ENCODE results near the gene PSTPIP2.
"Not testable (repeated sequence)": the region's sequence is repeated elsewhere in the genome, so short reads cannot be mapped to it uniquely, and the experiment has no call there.

PSTPIP2 gene

DNA sequence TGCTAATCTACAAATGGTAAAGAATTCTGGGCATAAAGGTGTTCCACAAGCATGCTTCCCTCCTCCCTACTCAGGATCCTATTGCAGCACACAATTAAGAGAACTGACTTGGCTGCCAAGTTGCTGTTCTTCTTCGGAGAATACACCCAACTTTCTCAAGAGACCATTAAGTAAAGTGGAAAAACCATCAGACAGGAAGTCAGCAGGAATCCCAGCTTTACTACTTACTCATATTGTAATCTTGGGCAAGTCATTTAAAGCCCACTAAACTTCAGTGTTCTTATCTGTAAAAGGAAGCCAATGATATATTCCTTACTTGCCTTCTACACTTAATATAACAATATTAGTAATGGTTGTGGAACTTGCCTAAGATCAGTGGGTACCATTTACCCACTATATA, 37.8 kb downstream of the PSTPIP2 start:
- DNase-seq = no peak

DNA sequence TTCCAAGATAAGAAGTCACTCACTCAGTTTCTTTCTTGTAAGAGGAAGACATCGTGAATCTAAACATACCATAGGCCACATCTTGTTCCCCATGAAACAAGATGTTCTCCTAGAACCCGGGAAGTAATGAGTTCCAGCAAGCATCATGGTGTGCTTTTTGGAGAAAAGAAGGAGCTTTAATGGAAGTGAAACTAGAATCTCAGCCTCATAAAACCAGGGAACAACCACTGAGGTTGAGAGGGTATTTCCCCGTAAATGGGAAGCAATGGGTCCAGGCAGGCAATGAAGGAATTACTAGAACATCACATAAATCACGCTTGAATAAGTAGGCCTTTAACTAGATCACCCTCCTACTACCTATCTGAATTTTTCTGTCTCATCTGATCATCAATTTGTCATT, 40.3 kb downstream of the PSTPIP2 start:
- DNase-seq = no peak

DNA sequence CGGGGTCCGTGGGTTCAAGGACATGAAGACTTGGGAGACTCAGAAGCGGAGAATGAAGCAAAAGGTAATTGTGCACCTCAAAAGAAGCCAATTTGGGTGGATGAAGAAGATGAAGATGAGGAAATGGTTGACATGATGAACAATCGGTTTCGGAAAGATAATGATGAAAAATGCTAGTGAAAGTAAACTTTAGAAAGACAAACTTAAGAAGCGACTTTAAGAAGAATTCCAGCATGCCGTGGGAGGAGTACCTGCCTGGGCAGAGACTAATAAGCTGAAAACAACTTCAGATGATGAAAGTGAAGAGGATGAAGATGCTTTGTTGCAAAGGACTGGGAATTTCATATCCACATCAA, 43.5 kb downstream of the PSTPIP2 start:
- no peak for DNase-seq

DNA sequence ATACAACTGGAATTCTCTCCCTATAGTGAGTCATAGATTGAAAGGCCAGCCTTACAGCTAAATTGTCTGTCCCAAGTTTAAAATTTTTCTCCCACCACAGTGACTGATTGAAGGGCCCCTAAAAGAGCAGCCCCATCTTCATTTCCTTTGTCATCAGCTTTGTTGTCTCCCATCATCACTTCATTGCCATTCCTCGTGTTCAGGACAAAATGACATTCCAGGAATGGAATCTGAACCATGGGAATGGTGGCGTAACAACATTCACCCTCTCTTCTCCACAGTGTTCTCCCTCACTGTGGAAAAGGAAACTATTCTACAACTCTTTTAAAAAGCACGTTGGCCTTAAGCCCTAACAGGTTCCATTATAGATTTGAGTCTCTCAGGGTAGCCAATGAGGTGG, 52.1 kb downstream of the PSTPIP2 start:
- no peak for DNase-seq

DNA sequence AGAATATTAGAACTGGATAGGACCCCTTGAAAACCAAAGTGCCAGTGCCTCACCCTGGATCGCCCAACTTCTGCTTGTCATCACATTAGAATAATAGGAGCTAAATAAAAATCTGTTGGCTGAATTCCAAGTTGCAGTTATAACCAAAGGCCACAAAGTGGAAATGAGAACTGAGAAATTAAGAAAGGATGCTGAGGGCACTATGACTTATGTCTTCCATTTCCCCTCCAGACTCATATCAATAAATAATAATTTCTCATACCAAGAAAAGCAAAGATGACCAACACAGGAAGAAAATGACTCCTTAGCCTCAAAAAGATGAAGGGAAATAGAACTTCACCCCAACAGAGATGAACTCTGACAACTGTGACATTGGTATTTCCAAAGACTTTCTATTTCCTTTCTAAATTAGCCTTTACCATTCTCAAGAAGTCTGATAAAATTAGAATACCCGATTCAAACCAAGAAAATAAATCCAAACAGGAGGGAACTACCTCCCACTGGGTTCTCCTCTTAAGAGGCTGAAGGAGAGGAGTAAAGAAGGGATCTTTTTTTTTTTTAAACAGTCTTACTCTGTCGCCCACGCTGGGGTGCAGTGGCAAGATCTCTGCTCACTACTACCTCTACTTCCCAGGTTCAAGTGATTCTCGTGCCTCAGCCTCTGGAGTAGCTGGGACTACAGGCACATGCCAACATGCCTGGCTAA, 58.4 kb downstream of the PSTPIP2 start:
- peak; percentile 22 for DNase-seq

DNA sequence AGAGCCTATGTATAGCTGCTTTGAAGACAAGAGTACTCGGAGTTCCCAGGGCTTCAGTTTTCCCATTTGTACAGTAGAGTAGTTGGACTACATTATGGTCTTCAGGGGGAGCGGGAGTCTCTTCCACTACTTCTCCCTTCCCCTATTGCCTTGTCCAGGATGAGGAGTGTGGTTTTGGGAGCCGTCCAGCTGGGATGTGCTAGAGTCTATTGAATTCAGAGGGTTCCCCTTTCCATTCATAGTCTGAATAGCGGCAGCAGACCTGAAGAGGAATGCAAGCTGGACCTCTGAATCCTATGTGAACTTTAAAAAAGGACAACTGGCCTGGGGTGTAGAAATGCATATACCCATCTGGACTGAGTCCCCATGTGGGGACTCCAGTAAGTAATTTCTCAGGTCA, 61.4 kb downstream of the PSTPIP2 start:
- DNase-seq = no peak

DNA sequence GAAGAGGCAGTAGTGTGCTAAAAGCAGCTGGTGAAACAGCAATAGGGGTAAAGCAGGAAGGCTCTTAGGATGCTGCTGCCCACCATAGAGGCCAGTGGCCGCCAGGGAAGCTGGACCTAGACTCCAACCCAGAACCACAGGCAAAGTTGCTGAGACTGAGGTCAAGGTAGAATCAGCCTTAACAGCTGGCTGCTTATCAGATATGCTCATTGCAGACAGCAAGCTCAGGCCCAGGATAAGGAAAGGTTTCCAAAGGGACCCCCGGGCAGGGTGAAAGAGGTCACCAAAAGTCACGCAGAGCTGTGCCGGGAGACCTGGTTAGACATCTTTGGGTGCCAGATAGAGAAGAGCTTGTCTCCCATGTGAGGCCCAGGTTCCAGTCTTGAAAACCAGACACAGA, 62.0 kb downstream of the PSTPIP2 start:
- DNase-seq = no peak

DNA sequence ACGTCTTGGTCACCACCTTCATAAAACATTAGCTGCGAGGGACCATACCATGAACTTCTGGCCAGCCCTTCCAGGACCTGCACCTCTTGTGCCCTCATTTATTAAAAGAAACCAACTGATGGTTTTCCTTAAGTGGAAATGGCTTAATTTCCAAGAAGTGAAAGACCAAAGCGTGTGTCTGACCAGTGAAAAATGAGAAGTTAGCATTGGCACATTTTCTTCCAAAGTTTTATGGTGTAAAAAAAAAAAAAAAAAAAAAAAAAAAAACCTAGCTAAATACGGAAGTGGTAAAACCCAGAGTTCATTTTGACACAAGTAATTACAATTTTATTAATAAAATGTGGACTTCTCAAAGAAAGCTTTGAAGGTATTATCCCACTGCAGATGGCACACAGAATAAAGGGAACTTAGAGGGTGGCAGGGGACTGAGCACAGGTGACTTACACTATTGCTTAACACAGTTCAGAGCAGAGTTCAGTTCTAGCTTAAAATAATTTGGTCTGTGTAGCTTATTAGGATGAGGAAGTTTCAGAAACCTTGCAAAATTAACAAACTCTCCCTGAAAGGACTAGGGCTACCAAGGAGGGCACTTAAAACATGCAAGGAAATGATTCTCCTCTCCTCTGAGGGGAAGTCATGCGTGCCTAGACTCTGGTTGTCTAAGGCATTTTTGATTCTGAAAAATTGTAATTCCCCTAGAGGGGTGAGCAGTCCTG, 62.8 kb downstream of the PSTPIP2 start:
- peak; percentile 21 for DNase-seq

DNA sequence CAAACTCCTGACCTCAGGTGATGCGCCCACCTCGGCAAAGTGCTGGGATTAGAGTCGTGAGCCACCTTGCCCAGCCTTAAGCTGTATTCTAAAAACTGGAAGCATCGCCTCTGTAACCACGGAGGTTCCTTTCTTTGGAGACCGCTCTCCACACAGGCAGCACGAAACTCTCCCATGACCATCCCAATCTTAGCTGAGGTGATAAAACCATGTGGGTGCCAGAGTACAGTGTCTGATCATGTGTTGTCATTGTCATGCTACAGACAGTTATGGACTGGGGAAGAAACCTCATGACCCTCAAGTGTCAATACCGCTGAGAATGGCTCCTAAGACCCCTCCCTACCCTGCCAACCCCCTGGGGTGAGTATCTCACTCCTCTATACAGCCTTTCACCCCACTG, 63.5 kb downstream of the PSTPIP2 start:
- no peak for DNase-seq

DNA sequence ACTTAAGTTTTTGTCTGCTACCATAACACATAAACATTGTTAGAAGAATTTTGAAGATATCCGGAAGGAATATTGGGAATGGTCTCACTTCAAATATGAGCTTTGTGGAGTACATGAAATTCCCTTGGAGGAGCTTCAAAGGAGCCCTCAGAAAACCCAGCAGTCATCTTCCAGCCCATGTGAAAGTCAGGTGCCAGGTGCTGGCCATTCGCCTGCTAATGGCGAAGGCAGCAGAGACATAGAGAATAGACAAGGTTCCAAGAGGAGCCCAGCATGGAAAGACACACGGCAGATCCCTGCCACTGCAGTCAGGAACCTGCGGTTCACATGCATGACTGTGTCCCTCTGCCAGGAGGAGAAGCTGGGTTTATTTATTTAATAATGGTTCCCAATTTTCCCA, 64.9 kb downstream of the PSTPIP2 start:
- no peak for DNase-seq

DNA sequence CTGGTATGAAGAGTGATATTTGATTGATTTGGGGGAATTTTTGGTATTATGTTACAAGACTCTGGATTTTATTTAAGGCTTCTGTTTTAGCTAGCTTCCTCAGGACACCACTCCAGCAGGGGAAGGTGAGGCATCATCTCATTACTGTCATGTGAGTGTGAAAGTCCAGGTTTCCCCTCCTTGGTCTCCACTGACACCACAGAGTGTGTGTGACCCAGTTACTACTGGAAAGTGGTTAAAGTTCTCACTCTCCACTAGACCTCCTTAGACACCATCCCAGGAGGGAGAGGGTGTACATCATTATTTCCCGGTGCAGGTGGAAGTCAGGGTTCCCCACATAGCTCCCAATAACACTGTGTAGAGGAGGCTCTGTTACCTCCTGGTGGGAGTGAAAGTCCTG, 69.1 kb downstream of the PSTPIP2 start:
- DNase-seq = no peak

DNA sequence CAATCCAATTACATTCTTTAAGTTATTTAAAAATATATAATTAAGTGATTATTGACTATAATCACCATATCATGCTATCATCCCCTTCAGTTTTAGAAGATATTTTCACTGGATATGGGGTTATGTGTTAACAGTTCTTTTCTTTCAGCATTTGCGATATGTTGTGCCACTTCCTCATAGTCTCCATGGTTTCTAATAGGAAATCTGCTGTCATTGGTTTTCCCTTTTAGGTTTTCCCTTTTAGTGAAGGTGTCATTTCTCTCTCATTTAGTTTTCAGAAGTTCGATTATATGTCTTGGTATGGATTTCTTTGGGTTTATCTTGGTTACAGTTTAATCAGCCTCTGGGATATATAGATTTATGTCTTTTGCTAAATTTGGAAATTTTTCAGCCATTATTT, 70.2 kb downstream of the PSTPIP2 start:
- DNase-seq = no peak

DNA sequence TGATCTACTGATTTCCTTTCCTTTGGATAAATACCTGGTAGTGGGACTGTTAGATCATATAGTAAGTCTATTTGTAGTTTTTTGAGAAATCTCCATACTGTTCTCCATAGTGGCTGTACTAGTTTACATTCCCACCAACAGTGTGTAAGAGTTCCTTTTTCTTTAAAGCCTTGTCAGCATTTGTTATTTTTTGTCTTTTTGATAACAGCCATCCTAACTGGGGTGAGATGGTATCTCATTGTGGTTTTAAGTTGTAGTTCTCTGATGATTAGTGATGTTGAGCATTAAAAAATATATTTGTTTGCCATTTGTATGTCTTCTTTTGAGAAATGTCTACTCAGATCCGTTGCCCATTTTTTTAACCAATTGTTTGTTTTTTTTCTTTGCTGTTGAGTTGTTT, 71.0 kb downstream of the PSTPIP2 start:
- DNase-seq = no peak

DNA sequence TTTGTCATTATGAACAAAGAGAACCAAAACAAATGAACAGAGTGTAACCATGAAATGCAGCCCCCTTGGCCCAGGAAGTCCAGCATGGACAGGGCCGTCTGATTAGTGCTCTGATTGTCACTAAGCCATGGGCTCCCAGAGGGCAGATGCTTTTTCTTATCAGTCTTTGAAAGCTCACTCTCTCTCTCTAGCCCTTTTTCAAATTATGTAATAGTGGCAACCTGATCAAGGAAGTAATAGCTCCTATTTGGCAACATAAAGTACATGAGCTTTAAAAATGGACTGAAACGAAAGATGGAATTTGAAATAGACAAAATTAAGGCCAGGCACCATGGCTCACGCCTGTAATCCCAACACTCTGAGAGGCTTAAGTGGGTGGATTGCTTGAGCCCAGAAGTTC, 72.5 kb downstream of the PSTPIP2 start:
- no peak for DNase-seq

DNA sequence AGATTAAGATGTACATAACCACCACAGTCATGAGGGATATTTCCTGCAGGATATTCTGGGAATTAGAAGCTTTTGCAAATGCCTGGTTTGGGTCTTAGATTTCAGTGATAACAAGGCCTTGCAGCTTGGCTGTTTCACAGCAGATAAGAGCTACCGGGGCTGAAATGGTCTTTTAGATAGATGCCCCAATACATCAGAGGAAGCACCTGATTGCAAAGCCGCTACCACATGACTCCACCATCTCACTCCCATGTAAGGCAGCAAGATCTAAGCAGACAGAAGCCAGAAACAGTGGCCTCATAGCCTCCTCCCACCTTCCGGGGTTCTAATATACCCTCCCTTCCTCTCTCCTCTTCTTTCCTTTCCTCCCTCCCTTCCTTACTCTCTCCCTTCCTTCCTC, 73.8 kb downstream of the PSTPIP2 start:
- no peak for DNase-seq

DNA sequence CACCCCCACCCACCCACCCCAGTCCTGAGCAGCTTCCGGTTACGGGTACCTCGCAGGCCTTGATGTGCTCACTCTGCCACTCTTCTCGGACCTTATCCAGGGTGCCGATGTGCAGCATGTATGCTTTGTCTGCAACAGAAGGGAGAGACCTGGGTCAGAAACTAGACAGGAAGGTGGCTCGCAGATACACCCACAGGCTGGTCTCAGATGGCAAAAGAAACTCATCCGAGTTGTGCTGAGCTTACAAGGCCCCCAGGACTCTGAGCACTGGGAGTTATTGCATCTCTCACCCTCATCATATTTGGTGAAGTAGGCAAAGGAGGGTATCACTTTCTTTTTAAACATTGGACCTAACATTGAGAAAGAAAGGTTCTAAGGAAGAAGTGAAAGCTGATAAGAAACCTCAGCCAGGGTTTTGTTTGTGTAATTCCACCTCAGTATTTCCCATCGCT, 74.3 kb downstream of the PSTPIP2 start:
- no peak for DNase-seq

DNA sequence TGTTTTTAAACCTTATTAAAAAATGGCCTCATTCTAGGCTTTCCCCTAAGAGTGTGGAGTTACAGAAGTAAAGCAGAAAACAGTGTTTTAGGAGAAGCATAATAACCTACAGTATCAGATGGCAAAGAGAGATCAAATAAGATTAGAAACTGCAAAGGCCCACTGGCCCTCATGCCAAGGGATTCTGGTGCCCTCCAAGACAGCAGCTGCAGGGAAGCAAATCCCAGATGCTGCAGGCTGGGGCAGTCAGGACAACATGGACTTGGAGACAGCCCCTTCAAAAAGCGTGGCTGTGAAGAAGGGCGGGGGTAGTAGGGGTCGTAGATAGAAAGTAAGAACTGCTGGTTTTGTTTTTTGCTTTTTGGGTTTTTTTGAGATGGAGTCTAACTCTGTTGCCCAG, 76.6 kb downstream of the PSTPIP2 start:
- DNase-seq = no peak

DNA sequence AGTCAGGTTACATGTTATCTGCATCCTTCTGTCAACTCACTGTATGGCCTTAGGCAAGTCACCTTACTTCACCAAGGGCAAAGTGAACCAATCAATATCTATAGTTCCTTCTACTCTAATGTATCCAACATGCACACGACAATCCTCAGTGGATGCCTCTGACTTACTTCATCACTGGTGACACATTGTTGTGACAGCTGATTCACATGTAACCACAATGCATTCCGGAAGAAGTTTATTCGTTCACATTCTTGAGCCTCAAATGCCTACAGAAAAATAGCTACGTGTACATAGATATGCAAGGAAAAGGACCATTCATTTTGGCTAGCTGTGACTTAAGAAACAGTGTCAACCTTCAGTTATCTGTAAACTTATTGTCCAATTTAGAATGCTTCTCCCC, 78.6 kb downstream of the PSTPIP2 start:
- no peak for DNase-seq

DNA sequence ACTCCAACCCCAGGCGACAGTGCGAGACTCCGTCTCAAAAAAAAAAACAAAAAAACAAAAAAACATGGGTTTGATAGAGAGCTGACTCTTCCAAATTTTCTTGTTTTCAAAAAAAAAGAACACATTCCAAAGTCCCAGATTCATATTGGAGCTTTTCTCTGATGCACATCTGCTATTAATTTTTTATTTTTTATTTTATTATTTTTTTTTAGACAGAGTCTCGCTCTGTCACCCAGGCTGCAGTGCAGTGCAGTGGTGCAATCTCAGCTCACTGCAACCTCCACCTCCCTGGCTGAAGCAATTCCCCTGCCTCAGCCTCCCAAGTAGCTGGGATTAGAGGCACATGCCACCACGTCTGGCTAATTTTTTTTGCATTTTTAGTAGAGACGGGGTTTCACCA, 79.5 kb downstream of the PSTPIP2 start:
- DNase-seq = not testable (repeated sequence)

DNA sequence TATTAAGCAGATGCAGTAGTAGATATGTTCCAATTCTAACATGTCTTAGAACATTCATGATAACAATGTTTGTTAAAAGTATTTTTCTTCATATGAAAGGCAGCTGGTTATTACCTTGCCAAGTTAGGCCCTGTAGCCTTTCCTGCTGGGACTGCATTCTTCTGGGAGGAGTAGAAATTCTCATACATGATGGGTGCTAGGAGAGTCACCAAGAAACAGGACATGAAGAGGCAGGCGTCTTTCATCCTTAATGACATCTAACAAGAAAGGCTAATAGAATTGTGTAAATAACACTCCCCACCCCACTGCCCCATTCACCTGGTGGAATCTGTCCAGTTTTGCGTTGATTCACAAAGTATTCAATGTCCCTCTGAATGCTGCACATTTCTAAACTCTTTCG, 80.3 kb downstream of the PSTPIP2 start:
- DNase-seq = no peak

DNA sequence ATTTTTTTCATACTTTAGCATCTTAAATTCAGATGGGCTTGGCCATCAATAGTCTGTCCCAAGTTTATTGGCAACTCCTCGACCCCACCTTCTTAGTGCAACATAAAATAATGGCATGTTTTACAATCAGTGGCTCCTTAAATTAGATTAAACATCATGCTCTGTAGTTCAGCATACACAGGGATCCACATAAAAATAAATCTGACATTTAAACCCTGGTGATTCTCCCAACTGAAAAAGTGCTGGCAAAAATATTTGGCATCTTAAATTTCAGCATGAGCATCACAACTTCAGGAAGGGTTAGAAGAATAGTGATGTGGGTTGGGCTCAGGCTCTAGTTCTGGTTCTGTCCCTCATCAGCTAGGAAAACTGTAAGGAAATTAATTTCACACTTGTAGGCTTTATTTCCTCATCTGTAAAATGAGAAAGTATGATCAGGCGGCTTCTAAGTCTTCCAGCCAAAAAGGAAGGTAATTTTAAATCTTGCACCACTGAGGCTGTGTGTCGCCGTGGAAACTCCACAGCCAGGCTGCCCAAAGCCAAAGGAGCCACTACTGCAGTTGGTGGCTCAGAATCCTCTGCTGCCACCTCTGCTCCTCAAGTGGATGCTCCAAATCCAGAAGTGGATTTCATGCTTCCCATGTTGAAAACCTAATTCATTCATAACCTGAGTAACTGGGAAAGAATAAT, 87.4 kb downstream of the PSTPIP2 start:
- DNase-seq = no peak

DNA sequence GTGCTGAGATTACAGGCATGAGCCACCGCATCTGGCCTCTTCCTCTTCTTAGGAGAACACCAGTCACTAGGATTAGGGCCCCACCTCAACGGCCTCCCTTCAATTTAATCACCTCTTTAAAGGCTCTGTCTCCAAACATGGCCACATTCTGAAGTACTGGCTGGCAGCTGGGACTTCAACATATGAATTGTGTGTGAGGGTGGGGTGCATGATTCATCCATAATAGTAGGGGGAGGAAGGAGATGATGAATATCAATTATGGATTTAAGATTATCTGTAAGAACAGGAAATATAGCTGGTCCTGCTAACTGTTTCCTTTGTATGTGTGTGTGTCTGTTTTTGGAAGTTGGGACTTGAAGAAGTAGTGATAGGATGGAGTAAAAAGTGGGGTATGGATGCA, 90.2 kb downstream of the PSTPIP2 start:
- no peak for DNase-seq

DNA sequence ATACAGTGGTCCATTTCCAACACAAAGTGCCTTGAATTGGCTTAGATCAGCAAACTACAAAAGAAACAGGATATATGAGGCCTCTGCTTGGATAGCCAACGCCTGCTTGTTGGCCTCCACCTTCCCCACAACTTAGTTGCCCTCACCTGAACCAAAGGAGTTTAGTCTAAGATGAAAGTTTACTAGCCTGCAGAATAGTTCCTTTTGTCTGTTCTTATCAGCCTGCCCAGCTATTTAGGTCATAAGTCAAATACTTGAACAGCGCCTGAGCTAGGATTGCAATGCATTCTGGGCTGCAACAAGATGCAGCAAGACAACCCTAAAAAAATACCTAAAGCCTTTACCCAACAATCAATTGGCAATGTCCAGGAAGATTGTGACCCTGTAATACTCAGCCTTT, 91.8 kb downstream of the PSTPIP2 start:
- no peak for DNase-seq

DNA sequence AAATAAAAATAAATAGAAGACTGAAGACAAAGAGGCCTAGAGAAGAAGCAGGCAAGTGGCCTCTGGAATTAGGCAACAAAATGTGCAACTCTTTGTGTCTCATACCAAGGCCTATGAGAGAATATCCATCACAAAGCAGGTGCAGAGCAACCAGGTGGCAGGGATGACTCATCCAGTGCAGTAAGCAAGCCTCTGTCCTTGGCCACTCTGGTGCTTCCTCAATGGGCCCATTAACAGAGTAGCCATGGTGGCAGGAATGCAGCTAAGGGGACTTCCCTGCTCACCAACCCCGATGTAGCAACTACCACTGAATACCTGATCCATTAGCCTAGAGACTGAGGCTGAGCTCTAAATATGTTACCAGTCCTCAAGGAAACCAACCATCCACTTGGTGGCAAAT, 94.0 kb downstream of the PSTPIP2 start:
- DNase-seq = no peak
